ENCODE measurements around the gene HNF1B. TPM values are rescaled to one million over a fixed set of nuclear protein-coding genes. Genes with fewer than 3 reads are reported as not detected.

Gene HNF1B
- total RNA-seq, 1 experiment from 2014 or later, result not detected

- ChIA-PET CTCF (interaction anchor here (0.6 to 1.1 kb wide), 4 partner anchors 10 to 182 kb away, joined by 3 to 7 read pairs (median 4); no protein-coding TSS in a partner anchor), POLR2A (interaction anchor here (0.5 kb wide), 1 partner anchor 299 kb away, joined by 3 read pairs; no protein-coding TSS in a partner anchor)
- Mint-ChIP-seq H3K9me3 (ENCODE audit: unreplicated experiment) (no peaks in the 10 kb centered on the region), H3K36me3 (ENCODE audit: insufficient read depth, unreplicated experiment) (no peaks in the 10 kb centered on the region), H3K4me3 (ENCODE audit: unreplicated experiment) (no peak overlapping the region), H3K4me1 (ENCODE audit: insufficient read depth, unreplicated experiment) (no peaks in the 10 kb centered on the region), H3K27ac (ENCODE audit: low read depth, unreplicated experiment) (no peak overlapping the region), H3K27me3 (ENCODE audit: insufficient read depth, unreplicated experiment) (peaks cover 12% of the 10 kb centered on the region)
- TF ChIP-seq CTCF (IDR thresholded peaks at IDR 0.05; ENCODE audit: unreplicated experiment), result no peak
- intact Hi-C loops (cut with micrococcal nuclease), result no loop called here
- no TSS peak for BruUV-seq (replicated peaks)
- DNase-seq (ENCODE audit: unreplicated experiment), result no peak
These were observed 45.1 kb upstream of the HNF1B start for GRCh38 chr17:37789771-37790541.

GRCh38 chr17:37789021-37789565, 44.2 kb upstream of the HNF1B start:
- intact Hi-C loops (cut with micrococcal nuclease), result no loop called here
- no peaks in the 10 kb centered on the region for H3K4me1 Mint-ChIP-seq (ENCODE audit: insufficient read depth, unreplicated experiment)
- no peak overlapping the region for H3K4me3 Mint-ChIP-seq (ENCODE audit: unreplicated experiment)
- H3K9me3 Mint-ChIP-seq (ENCODE audit: unreplicated experiment), result peaks cover 1% of the 10 kb centered on the region
- DNase-seq (ENCODE audit: unreplicated experiment), result no peak
- H3K27ac Mint-ChIP-seq (ENCODE audit: low read depth, unreplicated experiment), result no peak overlapping the region
- CTCF ChIA-PET, result no interaction called here
- H3K27me3 Mint-ChIP-seq (ENCODE audit: insufficient read depth, unreplicated experiment), result peaks cover 21% of the 10 kb centered on the region
- H3K36me3 Mint-ChIP-seq (ENCODE audit: insufficient read depth, unreplicated experiment), result no peaks in the 10 kb centered on the region
- POLR2A ChIA-PET, result no interaction called here
- BruUV-seq (replicated peaks), result no TSS peak
- TF ChIP-seq CTCF (IDR thresholded peaks at IDR 0.05; ENCODE audit: unreplicated experiment), result no peak

- DNase-seq (ENCODE audit: unreplicated experiment), result no peak
- no peak overlapping the region for H3K4me3 Mint-ChIP-seq (ENCODE audit: unreplicated experiment)
- peaks cover 7% of the 10 kb centered on the region for H3K9me3 Mint-ChIP-seq (ENCODE audit: unreplicated experiment)
- H3K36me3 Mint-ChIP-seq (ENCODE audit: insufficient read depth, unreplicated experiment), result no peaks in the 10 kb centered on the region
- no peak for TF ChIP-seq CTCF (IDR thresholded peaks at IDR 0.05; ENCODE audit: unreplicated experiment)
- CTCF ChIA-PET, result interaction anchor here (0.7 kb wide), 1 partner anchor 15 kb away, joined by 3 read pairs; no protein-coding TSS in a partner anchor
- intact Hi-C loops (cut with micrococcal nuclease), result no loop called here
- H3K27me3 Mint-ChIP-seq (ENCODE audit: insufficient read depth, unreplicated experiment), result peaks cover 26% of the 10 kb centered on the region
- no peaks in the 10 kb centered on the region for H3K4me1 Mint-ChIP-seq (ENCODE audit: insufficient read depth, unreplicated experiment)
- POLR2A ChIA-PET, result no interaction called here
- BruUV-seq (replicated peaks), result no TSS peak
- no peak overlapping the region for H3K27ac Mint-ChIP-seq (ENCODE audit: low read depth, unreplicated experiment)
These were observed 43.7 kb upstream of the HNF1B start for GRCh38 chr17:37788526-37788925.

GRCh38 chr17:37787055-37787757, 42.3 kb upstream of the HNF1B start:
- intact Hi-C loops (cut with micrococcal nuclease), result no loop called here
- POLR2A ChIA-PET, result interaction anchor here (0.9 kb wide), 1 partner anchor 139 kb away, joined by 3 read pairs; no protein-coding TSS in a partner anchor
- TF ChIP-seq CTCF (IDR thresholded peaks at IDR 0.05; ENCODE audit: unreplicated experiment), result no peak
- H3K27me3 Mint-ChIP-seq (ENCODE audit: insufficient read depth, unreplicated experiment), result peaks cover 39% of the 10 kb centered on the region
- BruUV-seq (replicated peaks), result no TSS peak
- CTCF ChIA-PET, result no interaction called here
- H3K4me3 Mint-ChIP-seq (ENCODE audit: unreplicated experiment), result no peak overlapping the region
- peaks cover 7% of the 10 kb centered on the region for H3K9me3 Mint-ChIP-seq (ENCODE audit: unreplicated experiment)
- H3K27ac Mint-ChIP-seq (ENCODE audit: low read depth, unreplicated experiment), result no peak overlapping the region
- peak; percentile 48 for DNase-seq (ENCODE audit: unreplicated experiment)
- no peaks in the 10 kb centered on the region for H3K4me1 Mint-ChIP-seq (ENCODE audit: insufficient read depth, unreplicated experiment)
- H3K36me3 Mint-ChIP-seq (ENCODE audit: insufficient read depth, unreplicated experiment), result no peaks in the 10 kb centered on the region

Data from MCF 10A (cell line).